ENCODE results near the gene EZR. TPM values are rescaled to one million over a fixed set of nuclear protein-coding genes. Genes with fewer than 3 reads are reported as not detected.

EZR gene
- total RNA-seq, 1 donor from 2014 or later, result 254 TPM

- no peaks in the 10 kb centered on the region for H3K9me3 ChIP-seq (ENCODE audit: insufficient read depth, low read depth, low read length)
- no peaks in the 10 kb centered on the region for H3K4me1 ChIP-seq (ENCODE audit: insufficient read depth, low read length)
- H3K4me2 ChIP-seq (ENCODE audit: low read length), result no peak overlapping the region
- H3K27me3 ChIP-seq (ENCODE audit: insufficient read depth, low read length), result no peaks in the 10 kb centered on the region
- Mint-ChIP-seq H3K4me1 (ENCODE audit: low read depth, unreplicated experiment) (peaks cover 7% of the 10 kb centered on the region), H3K4me3 (ENCODE audit: unreplicated experiment) (no peak overlapping the region), H3K27me3 (ENCODE audit: low read depth, unreplicated experiment) (peaks cover 10% of the 10 kb centered on the region), H3K27ac (ENCODE audit: unreplicated experiment) (peak overlapping the region; percentile 58), H3K9me3 (ENCODE audit: unreplicated experiment) (peaks cover 4% of the 10 kb centered on the region), H3K36me3 (ENCODE audit: low read depth, unreplicated experiment) (no peaks in the 10 kb centered on the region)
- H3K27ac ChIP-seq (ENCODE audit: low read depth, low read length), result no peak overlapping the region
- TF ChIP-seq EZH2 (IDR thresholded peaks at IDR 0.05; ENCODE audit: insufficient read depth, low read length) (no peak), CTCF (IDR thresholded peaks at IDR 0.05; ENCODE audit: insufficient read depth, low read depth, low read length) (no peak)
- H2AFZ ChIP-seq (ENCODE audit: low read depth, low read length), result no peak overlapping the region
- H3K79me2 ChIP-seq (ENCODE audit: insufficient read depth, low read length), result no peaks in the 10 kb centered on the region
- H3K36me3 ChIP-seq (ENCODE audit: insufficient read depth, low read length), result no peaks in the 10 kb centered on the region
- no peaks in the 10 kb centered on the region for H4K20me1 ChIP-seq (ENCODE audit: insufficient read depth, low read length)
- H3K4me3 ChIP-seq (ENCODE audit: insufficient read depth, low read depth, low read length), result no peak overlapping the region
- no peak for DNase-seq (ENCODE audit: low read depth)
- FAIRE-seq, result no peak
- no peak overlapping the region for H3K9ac ChIP-seq (ENCODE audit: low read length)
These were observed 18.8 kb upstream of the EZR start for GRCh38 chr6:158837684-158838625.

- no peak for FAIRE-seq
- Histone ChIP-seq H3K9me3 (ENCODE audit: insufficient read depth, low read depth, low read length) (no peaks in the 10 kb centered on the region), H3K4me1 (ENCODE audit: insufficient read depth, low read length) (no peaks in the 10 kb centered on the region), H3K4me2 (ENCODE audit: low read length) (no peak overlapping the region), H3K36me3 (ENCODE audit: insufficient read depth, low read length) (no peaks in the 10 kb centered on the region), H3K9ac (ENCODE audit: low read length) (no peak overlapping the region), H3K27ac (ENCODE audit: low read depth, low read length) (no peak overlapping the region), H3K27me3 (ENCODE audit: insufficient read depth, low read length) (no peaks in the 10 kb centered on the region), H4K20me1 (ENCODE audit: insufficient read depth, low read length) (no peaks in the 10 kb centered on the region), H3K4me3 (ENCODE audit: insufficient read depth, low read depth, low read length) (no peak overlapping the region), H3K79me2 (ENCODE audit: insufficient read depth, low read length) (no peaks in the 10 kb centered on the region), H2AFZ (ENCODE audit: low read depth, low read length) (no peak overlapping the region)
- TF ChIP-seq CTCF (IDR thresholded peaks at IDR 0.05; ENCODE audit: insufficient read depth, low read depth, low read length) (no peak), EZH2 (IDR thresholded peaks at IDR 0.05; ENCODE audit: insufficient read depth, low read length) (no peak)
- H3K4me1 Mint-ChIP-seq (ENCODE audit: low read depth, unreplicated experiment), result peaks cover 7% of the 10 kb centered on the region
- peaks cover 4% of the 10 kb centered on the region for H3K9me3 Mint-ChIP-seq (ENCODE audit: unreplicated experiment)
- H3K4me3 Mint-ChIP-seq (ENCODE audit: unreplicated experiment), result no peak overlapping the region
- no peak for DNase-seq (ENCODE audit: low read depth)
- H3K27ac Mint-ChIP-seq (ENCODE audit: unreplicated experiment), result no peak overlapping the region
- no peaks in the 10 kb centered on the region for H3K36me3 Mint-ChIP-seq (ENCODE audit: low read depth, unreplicated experiment)
- H3K27me3 Mint-ChIP-seq (ENCODE audit: low read depth, unreplicated experiment), result peaks cover 10% of the 10 kb centered on the region
These were observed 17.6 kb upstream of the EZR start for GRCh38 chr6:158836625-158837311.
